HL-60/S4 treated with retinoic acid at 250 ng/mL for 4 days and 3 days (cell line): ENCODE measurements around the gene TMC1.

Source experiments
- in situ Hi-C: fragments of 300-500 bp; cut with MboI; formaldehyde crosslinking; loops from 2 replicates; pipeline ENCODE4 v1.7.0; 2022; ENCODE audit warnings: low sequenced_read_pairs

TMC1 gene

DNA sequence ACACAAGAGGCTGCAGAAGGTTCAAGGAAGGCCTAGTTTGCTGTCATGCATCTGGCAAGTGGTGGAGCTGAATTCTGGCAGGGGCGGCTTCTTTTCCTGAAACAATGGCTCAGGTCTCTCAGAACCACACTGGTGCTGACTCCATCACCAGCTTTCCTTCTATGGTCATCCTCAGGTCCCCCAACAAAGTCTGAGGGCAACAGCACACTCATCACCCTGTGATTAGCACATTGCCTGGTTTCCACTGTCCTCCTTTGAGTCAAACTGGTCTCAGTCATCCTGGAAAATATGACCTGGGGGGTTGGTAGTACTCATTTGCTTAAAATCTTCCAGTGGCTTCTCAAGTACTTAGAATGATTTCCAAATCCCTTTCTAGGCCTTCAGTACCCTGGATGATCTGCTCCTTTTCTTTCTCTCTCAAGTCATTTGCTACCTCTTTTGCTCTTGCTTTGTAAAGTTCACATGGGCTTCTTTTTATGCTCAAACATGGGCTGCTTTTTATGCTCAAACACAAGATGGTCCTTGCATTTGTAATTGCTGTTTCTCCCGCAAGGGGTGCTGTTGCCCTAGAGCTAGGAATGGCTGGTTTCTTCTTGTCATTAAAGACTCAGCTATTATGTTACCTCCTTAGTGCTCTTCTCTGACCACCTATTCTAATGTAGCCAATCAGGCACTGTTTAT is 286.5 kb downstream of the TMC1 start:
- in situ Hi-C loops: loop anchor here (25.0 kb wide), 1 partner anchor 771 kb away; no protein-coding TSS in a partner anchor

- in situ Hi-C loops: loop anchor here (25.0 kb wide), 1 partner anchor 771 kb away; no protein-coding TSS in a partner anchor
These were observed 287.0 kb downstream of the TMC1 start for GRCh38 chr9:72808446-72808768.

DNA sequence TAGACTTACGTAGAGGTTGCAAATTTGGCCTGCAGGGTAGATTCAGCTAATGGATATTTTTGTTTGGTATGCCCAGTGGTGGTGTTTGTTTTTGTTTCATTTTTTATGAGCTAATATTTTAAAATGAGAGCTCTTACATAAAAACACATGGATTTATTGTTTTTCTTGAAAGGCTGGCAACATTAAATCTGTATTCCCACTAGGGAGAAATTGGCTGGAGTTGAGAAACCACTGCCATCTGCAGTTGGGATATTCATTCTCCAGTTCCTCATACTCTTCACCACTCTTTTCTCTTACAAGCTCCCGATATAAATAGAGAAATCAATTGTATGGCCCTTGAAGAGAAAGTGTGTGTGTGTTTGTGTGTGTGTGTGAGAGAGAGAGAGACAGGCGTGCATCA is 288.2 kb downstream of the TMC1 start:
- in situ Hi-C loops: loop anchor here (25.0 kb wide), 1 partner anchor 772 kb away; no protein-coding TSS in a partner anchor

DNA sequence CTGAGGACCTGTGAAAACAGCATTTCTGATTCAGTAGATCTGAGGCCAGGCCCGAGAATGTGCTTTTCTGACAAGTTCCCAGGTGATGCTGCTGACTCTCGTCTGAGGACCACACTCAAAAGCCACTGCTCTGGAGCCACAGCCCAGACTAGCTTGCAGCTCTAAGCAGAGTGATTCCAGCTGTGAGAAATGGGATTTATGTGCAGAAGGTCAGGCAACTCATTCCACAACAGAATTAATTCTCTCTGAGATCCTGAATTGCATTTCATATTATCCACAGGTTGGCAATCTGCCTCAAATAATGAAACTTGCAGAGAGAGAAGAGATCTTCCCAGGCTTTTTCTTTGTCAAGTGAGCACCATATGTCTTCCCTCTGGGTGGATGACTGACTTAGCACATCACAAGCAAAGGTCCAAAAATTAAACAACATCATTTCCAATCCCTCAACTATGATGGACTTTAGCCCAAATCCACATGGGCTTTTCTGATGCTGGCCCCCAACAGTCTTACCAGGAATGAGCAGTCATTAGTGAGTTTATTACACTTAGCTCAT is 291.2 kb downstream of the TMC1 start:
- in situ Hi-C loops: loop anchor here (10.0 to 25.0 kb wide), 2 partner anchors 538 to 775 kb away; no protein-coding TSS in a partner anchor

DNA sequence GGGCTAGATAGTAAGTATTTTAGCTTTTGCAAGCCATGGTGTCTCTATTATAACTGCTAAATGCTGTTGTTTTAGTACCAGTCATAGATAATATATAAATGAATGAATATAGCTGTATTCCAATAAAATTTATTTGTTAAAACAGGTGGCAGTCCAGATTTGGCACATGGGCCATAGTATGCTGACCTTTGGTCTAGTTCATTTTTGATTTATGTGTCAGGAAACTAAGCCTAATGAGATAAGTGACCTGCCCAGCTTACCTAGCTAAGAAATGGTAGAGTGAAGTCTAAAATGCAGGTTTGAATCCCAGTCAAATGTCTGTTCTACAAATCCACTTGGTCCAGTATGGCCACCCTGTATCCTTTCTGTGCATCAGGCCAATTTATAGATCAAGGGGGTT is 292.1 kb downstream of the TMC1 start:
- in situ Hi-C loops: loop anchor here (10.0 to 25.0 kb wide), 2 partner anchors 539 to 776 kb away; no protein-coding TSS in a partner anchor

DNA sequence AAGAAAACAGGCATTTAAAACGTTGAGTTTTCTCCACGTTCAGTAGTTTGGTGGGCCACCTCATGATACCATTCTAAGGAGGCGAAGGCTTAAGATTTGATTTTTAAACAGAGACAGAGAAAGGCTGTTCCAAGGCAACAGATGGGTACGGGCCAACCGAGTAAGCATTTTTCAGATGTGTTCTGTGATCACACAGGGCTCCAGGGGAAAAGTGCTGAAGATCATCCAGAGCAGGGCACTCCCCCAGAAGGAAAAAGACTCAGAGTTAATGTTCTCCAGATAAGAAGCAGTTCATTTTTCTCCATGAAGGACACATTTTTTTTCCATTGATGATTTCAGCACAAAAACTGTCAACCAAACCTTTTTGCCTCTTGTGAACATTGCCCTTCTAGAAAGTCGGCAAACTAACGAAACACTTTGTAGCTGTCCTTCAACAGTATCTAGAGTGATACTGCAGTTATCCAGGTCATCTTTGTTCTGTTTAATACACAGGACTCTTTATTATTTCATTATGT is 292.7 kb downstream of the TMC1 start:
- in situ Hi-C loops: loop anchor here (10.0 to 25.0 kb wide), 2 partner anchors 539 to 777 kb away; no protein-coding TSS in a partner anchor

GRCh38 chr9:72816666-72817065 is 295.3 kb downstream of the TMC1 start:
- in situ Hi-C loops: loop anchor here (10.0 to 25.0 kb wide), 2 partner anchors 542 to 779 kb away; no protein-coding TSS in a partner anchor

GRCh38 chr9:72817413-72817812 is 296.0 kb downstream of the TMC1 start:
- in situ Hi-C loops: loop anchor here (10.0 to 25.0 kb wide), 2 partner anchors 543 to 780 kb away; no protein-coding TSS in a partner anchor

DNA sequence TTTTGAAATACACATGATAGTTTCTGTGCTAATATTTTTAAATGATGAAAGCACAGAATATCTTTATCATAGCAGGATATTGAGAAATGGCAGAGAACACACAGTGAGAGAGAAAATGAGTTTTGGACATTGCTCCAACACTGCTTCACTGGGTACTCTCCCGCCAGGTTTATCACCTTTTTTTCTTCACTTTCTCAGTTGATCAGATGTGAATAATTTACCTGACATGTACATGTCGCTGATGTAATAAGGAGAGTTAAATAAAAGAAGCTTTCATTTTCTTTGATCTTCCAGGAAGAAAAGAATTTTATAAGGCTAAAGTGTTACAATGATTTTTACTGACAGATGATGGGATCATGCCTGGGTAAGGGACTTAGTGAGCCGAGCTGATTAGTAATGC is 297.0 kb downstream of the TMC1 start:
- in situ Hi-C loops: loop anchor here (10.0 to 25.0 kb wide), 2 partner anchors 544 to 781 kb away; no protein-coding TSS in a partner anchor

DNA sequence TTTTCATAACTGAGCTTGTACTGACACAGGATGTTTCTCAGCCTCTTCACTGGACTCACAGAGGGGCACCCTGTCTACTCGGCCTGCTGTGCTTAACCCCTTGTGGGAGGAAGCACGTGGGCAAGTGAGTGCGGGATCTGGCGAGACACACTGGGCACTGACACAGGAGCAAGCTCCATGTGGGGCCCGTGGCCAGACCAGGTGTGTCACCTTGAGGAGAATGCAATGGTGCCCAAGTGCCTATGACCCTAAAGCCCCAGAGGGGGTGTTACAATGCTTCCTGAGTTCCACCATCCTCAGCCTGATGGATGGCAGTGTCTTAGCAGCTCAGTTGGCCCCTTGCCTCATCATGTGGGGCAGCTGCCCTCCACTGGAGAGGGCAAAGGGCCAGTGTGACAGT is 302.6 kb downstream of the TMC1 start:
- in situ Hi-C loops: loop anchor here (25.0 kb wide), 1 partner anchor 787 kb away; no protein-coding TSS in a partner anchor

GRCh38 chr9:72826996-72827949 is 305.9 kb downstream of the TMC1 start:
- in situ Hi-C loops: loop anchor here (25.0 kb wide), 1 partner anchor 1015 kb away; no protein-coding TSS in a partner anchor

DNA sequence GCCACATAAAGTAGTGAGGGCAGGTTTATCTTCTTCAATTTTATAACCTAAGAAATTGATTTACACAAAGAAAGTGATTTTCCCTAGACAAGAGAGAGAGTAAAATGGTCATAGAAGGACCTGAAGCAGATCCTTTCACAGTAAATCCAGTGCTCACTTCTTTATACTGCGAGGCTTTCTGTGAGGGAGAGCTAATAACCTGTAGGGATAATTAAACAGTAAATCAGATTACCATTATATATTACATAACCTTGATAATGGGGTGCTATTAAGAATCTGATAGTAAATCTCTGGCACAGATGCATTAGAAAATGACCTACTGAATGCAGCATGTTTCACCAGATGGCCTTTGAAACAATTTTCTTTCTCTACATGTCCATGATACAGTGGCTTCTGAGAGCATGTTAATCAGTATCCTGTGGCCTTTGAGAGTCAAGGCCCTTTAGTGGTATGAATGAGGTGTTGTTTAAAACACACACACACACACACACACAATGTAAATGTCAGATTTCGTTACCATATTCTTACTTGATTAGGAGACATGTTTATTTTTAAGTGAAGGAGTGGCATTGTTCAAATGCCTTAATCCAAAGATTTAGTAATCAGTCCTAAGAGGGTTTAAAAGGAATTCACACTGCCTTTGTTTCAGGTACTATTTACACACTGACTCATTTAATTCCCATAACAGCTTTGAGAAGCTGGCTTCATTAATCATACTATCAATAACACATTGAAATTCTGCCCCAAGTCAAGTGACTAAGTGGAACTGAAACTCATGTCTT is 306.7 kb downstream of the TMC1 start:
- in situ Hi-C loops: loop anchor here (25.0 kb wide), 1 partner anchor 1016 kb away; no protein-coding TSS in a partner anchor

- in situ Hi-C loops: loop anchor here (25.0 kb wide), 1 partner anchor 1023 kb away; no protein-coding TSS in a partner anchor
These were observed 313.6 kb downstream of the TMC1 start for GRCh38 chr9:72834994-72835393.

DNA sequence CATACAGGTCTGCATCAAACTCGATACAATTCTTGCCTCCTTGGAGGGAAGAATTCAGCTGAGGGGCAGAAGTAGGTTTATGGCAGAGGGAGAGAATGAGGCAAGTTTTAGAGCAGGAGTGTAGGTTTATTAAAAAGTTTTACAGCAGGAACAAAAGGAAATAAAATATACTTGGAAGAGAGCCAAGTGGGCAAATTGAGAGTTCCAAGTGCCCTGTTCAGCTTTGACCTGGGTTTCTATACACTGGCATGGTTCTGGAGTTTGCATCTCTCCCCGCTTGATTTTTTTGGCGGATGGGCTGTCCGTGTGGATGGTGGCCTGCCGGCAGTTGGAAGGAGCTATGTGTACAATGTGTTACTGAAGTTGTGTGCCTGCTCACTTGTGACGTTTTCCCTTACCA is 315.4 kb downstream of the TMC1 start:
- in situ Hi-C loops: loop anchor here (25.0 kb wide), 1 partner anchor 1024 kb away; no protein-coding TSS in a partner anchor

DNA sequence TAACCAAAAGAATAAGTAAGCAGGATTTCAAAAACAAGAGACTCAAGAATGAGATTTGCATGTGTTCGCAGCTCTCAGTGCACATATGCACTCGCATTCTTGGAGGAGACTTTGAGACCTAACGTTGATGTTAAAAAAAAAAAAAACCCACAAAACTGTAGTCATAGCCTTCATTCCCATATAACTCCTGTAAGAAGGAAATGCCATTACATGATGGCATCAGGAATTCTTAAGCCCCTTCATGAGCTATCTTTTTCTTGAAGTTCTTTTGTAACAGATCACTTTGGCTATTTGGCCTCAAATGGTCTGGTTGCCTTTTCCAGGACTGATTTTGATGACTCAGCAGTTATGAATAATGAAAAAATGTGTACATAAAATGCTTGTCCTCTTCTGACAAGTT is 317.7 kb downstream of the TMC1 start:
- in situ Hi-C loops: loop anchor here (25.0 kb wide), 1 partner anchor 1027 kb away; no protein-coding TSS in a partner anchor

DNA sequence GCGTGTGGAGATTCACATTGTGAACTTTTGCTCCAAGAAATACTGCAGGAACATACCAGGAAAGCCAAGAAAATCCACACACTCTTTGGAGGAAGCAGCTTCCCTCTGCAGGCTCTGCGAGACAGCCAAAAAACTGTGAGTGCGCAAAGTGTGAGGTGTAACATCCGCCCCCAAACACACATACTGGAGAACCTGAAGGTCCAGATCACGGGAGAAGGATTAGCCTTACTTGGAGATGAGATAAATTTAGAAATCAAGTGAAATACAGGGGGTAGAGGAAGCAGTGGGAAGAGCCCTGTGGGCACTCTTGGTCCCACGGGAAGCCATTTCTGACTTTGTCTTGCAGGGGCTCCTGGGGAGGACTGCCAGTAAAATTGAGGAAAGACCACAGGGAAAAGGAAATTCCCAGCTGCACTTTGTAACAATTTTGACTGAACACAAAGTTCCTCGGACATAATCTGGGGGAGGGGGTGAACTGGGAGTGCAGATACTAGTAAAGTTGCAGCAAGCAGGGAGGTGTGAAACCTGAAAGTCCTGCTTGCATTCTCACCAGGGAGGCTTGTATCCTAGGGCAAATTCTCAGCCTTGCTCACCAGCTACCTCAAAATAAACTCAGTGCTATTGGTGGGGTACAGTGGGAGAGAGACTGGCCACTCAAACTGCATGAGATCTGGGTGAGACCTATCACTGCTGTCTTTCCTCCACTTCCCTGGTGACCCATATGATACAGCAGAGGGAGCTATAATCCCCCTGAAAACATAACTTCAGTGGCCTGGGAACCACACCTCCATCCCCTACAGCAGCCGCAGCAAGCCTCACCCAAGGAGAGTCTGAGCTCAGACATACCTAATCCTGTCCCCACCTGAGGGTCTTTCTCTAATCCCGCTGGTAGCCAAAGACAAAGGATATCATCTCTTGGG is 322.4 kb downstream of the TMC1 start:
- in situ Hi-C loops: loop anchor here (25.0 kb wide), 1 partner anchor 1031 kb away; no protein-coding TSS in a partner anchor

- in situ Hi-C loops: loop anchor here (25.0 kb wide), 1 partner anchor 1032 kb away; no protein-coding TSS in a partner anchor
These were observed 323.0 kb downstream of the TMC1 start for GRCh38 chr9:72844440-72844768.

- in situ Hi-C loops: loop anchor here (25.0 kb wide), 1 partner anchor 1033 kb away; no protein-coding TSS in a partner anchor
These were observed 323.6 kb downstream of the TMC1 start for GRCh38 chr9:72845052-72845451.
